Measurements from ENCODE around the gene STPG3.

DNA sequence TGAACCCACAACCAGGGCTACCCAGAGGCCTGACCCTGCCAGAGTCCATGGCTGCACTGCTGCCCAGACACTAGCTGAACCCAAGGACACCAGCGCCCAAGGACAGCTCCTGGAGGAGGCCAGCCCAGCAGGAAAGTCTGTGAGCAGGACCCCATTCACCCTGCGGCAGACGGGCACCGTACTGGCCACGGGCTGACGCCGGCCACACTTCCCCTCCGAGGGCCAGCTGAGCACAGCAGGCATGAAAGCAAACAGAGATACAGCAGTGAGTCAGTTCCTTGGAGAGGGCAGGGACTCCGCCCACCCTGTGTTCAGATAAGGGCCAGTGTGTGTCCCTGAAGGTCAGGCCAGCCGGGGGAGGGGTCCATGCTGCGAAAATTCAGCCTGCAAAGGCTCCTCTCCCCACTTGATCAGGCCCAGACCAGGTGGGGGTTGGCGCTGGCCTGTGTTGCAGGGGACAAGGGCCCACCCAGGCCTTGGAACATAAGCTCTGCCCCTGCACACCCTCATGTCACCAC, 32.3 kb upstream of the STPG3 start:
- TF ChIP-seq, protein P1, sequence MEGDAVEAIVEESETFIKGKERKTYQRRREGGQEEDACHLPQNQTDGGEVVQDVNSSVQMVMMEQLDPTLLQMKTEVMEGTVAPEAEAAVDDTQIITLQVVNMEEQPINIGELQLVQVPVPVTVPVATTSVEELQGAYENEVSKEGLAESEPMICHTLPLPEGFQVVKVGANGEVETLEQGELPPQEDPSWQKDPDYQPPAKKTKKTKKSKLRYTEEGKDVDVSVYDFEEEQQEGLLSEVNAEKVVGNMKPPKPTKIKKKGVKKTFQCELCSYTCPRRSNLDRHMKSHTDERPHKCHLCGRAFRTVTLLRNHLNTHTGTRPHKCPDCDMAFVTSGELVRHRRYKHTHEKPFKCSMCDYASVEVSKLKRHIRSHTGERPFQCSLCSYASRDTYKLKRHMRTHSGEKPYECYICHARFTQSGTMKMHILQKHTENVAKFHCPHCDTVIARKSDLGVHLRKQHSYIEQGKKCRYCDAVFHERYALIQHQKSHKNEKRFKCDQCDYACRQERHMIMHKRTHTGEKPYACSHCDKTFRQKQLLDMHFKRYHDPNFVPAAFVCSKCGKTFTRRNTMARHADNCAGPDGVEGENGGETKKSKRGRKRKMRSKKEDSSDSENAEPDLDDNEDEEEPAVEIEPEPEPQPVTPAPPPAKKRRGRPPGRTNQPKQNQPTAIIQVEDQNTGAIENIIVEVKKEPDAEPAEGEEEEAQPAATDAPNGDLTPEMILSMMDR (IDR thresholded peaks at IDR 0.05; ENCODE audit: low read length): no peak
- no peak for TF ChIP-seq EZH2phosphoT487 (IDR thresholded peaks at IDR 0.05; ENCODE audit: low read length)

Data from MM.1S (cell line).